ENCODE measurements around the gene TRIM17.

GRCh38 chr1:228454238-228454637 lies 37.6 kb upstream of the TRIM17 start:
- no peak for TF ChIP-seq CTCF (IDR thresholded peaks at IDR 0.05 in 2 of 3, conservative IDR thresholded peaks at IDR 0.05 in 1 of 3; ENCODE audit: borderline replicate concordance in 1 of 3, insufficient read depth in 1 of 3, low read depth in 2 of 3, low read length in 2 of 3)
- TF ChIP-seq EZH2phosphoT487 (IDR thresholded peaks at IDR 0.05; ENCODE audit: borderline replicate concordance) = no peak
- TF ChIP-seq ATF3 (IDR thresholded peaks at IDR 0.05) = no peak

Measured in HCT116 (cell line).